HepG2 (cell line): ENCODE measurements around the gene DNM3.

Experiments
- CTCF ChIP-seq: sonication (generic); formaldehyde crosslinking; IDR thresholded peaks from 2 replicates; pipeline ENCODE4 v1.5.0; 2020; ENCODE audit warnings: mild to moderate bottlenecking, missing genetic modification reagents, moderate library complexity
- FOXO4 ChIP-seq: sonication (generic); formaldehyde crosslinking; conservative IDR thresholded peaks from 2 replicates; pipeline ENCODE4 v1.8.1; 2023; ENCODE audit warnings: missing genetic modification reagents
- IRF1 ChIP-seq: sonication (generic); formaldehyde crosslinking; IDR thresholded peaks from 2 replicates; pipeline ENCODE4 v1.4.0; 2020; ENCODE audit warnings: low read depth, mild to moderate bottlenecking, missing genetic modification reagents
- KAT2B ChIP-seq: fragments of 150-350 bp; IDR thresholded peaks from 2 replicates; pipeline ENCODE4 v1.6.1; 2014; ENCODE audit warnings: low read depth, low read length, borderline replicate concordance
- KLF6 ChIP-seq: IDR thresholded peaks from 2 replicates; pipeline ENCODE4 v1.8.0; 2016; ENCODE audit warnings: missing biosample characterization, missing genetic modification reagents
- MYPOP ChIP-seq: sonication (generic); formaldehyde crosslinking; IDR thresholded peaks from 2 replicates; pipeline ENCODE4 v1.8.1; 2023; ENCODE audit warnings: mild to moderate bottlenecking, moderate library complexity, missing genetic modification reagents
- POLR2A ChIP-seq, 2 experiments: IDR thresholded peaks; 2 replicates each; pipeline ENCODE4 v1.6.1; 2011; ENCODE audit warnings: low read depth in 2 of 2, low read length in 2 of 2, mild to moderate bottlenecking in 1 of 2, moderate library complexity in 1 of 2; ENCODE audit not compliant: insufficient read depth in 1 of 2
- RBM22 ChIP-seq: fragments of 200-400 bp; formaldehyde crosslinking; optimal IDR thresholded peaks from 2 replicates; pipeline ENCODE3; 2017; ENCODE audit warnings: mild to moderate bottlenecking, low read length, moderate library complexity
- ZBTB43 ChIP-seq: sonication (generic); formaldehyde crosslinking; conservative IDR thresholded peaks from 2 replicates; pipeline ENCODE4 v1.4.0; 2020; ENCODE audit warnings: missing genetic modification reagents
- ZFP37 ChIP-seq: sonication (generic); formaldehyde crosslinking; IDR thresholded peaks from 2 replicates; pipeline ENCODE4 v1.4.0; 2020; ENCODE audit warnings: missing genetic modification reagents, borderline replicate concordance
- ZNF274 ChIP-seq: sonication (generic); formaldehyde crosslinking; IDR thresholded peaks from 2 replicates; pipeline ENCODE4 v1.5.1; 2020; ENCODE audit warnings: mild to moderate bottlenecking, missing genetic modification reagents
- ZNF44 ChIP-seq: sonication (generic); formaldehyde crosslinking; IDR thresholded peaks from 2 replicates; pipeline ENCODE4 v1.5.1; 2020; ENCODE audit warnings: mild to moderate bottlenecking, missing genetic modification reagents
- ZNF558 ChIP-seq: sonication (generic); formaldehyde crosslinking; IDR thresholded peaks from 2 replicates; pipeline ENCODE4 v1.9.0; 2022; ENCODE audit warnings: mild to moderate bottlenecking, missing genetic modification reagents, borderline replicate concordance
- ZNF879 ChIP-seq: sonication (generic); formaldehyde crosslinking; IDR thresholded peaks from 2 replicates; pipeline ENCODE4 v1.8.1; 2023; ENCODE audit warnings: missing genetic modification reagents

- TF ChIP-seq KLF6 (CRISPR knock-in tag) (no peak), ZNF879 (no peak), ZNF44 (CRISPR knock-in tag) (no peak), IRF1 (CRISPR knock-in tag) (no peak), RBM22 (no peak), KAT2B (no peak), ZNF274 (CRISPR knock-in tag) (no peak), ZNF558 (CRISPR knock-in tag) (no peak), CTCF (CRISPR knock-in tag) (no peak), FOXO4 (no peak), POLR2A (IDR thresholded peaks at IDR 0.05; ENCODE audit: insufficient read depth in 1 of 2, low read depth in 2 of 2, low read length in 2 of 2) (no peak), ZBTB43 (CRISPR knock-in tag) (no peak), MYPOP (CRISPR knock-in tag) (no peak), ZFP37 (no peak)
Observed at GRCh38 chr1:172360985-172361384, 519.7 kb downstream of the DNM3 start.
